CD4-positive, alpha-beta memory T cell (primary cell): ENCODE measurements around the gene CHST9. TPM values are rescaled to one million over a fixed set of nuclear protein-coding genes. Genes with fewer than 3 reads are reported as not detected.
"Not testable (repeated sequence)": the region's sequence is repeated elsewhere in the genome, so short reads cannot be mapped to it uniquely, and the experiment has no call there.

Experiments used
- CTCF ChIA-PET: fragments of 350-600 bp; sonication (Branson Sonifier 250); formaldehyde crosslinking; loops from one replicate; lab custom pipeline; 2021; ENCODE audit warnings: inconsistent platforms; ENCODE audit not compliant: partially characterized antibody; lab: Charles Lee
- POLR2A ChIA-PET: fragments of 350-600 bp; sonication (Branson Sonifier 250); formaldehyde crosslinking; loops from one replicate; lab custom pipeline; 2021; ENCODE audit not compliant: partially characterized antibody; lab: Charles Lee
- DNase-seq, 5 donors: peaks; one replicate each; pipeline versions ENCODE4 v3.0.0 to v3.0.0-alpha.2; 2020 to 2022; ENCODE audit warnings: mixed read lengths in 1 of 5
- H3K27ac ChIP-seq: one replicate; pipeline ENCODE4 v1.7.0; 2013; ENCODE audit warnings: low read depth, low read length
- H3K27me3 ChIP-seq: 2 replicates; pipeline ENCODE4 v1.7.0; 2013; ENCODE audit warnings: mild to moderate bottlenecking, low read length, moderate library complexity; ENCODE audit not compliant: insufficient read depth
- H3K36me3 ChIP-seq: 2 replicates; pipeline ENCODE4 v1.7.0; 2013; ENCODE audit warnings: mild to moderate bottlenecking, low read length, moderate library complexity; ENCODE audit not compliant: insufficient read depth
- H3K4me1 ChIP-seq: 2 replicates; pipeline ENCODE4 v1.7.0; 2013; ENCODE audit warnings: mild to moderate bottlenecking, low read length, moderate library complexity; ENCODE audit not compliant: insufficient read depth
- H3K4me3 ChIP-seq, 2 donors: one replicate each; pipeline ENCODE4 v1.7.0; 2013; ENCODE audit warnings: low read length in 2 of 2, mild to moderate bottlenecking in 1 of 2
- H3K9me3 ChIP-seq, 2 donors: one replicate each; pipeline ENCODE4 v1.7.0; 2013; ENCODE audit warnings: low read length in 2 of 2, control low read depth in 1 of 2; ENCODE audit not compliant: control insufficient read depth in 1 of 2
- H3K27ac Mint-ChIP-seq, 7 donors: one replicate each; pipeline ENCODE4 v1.8.0; 2020 to 2021; ENCODE audit warnings: mixed read lengths in 7 of 7, mild to moderate bottlenecking in 6 of 7, inconsistent platforms in 3 of 7, moderate library complexity in 3 of 7
- H3K27me3 Mint-ChIP-seq, 2 donors: one replicate each; pipeline ENCODE4 v1.8.0; 2020 to 2021; ENCODE audit warnings: mixed read lengths in 2 of 2
- H3K36me3 Mint-ChIP-seq, 2 donors: one replicate each; pipeline ENCODE4 v1.8.0; 2020 to 2021; ENCODE audit warnings: mixed read lengths in 2 of 2, inconsistent platforms in 1 of 2, mild to moderate bottlenecking in 1 of 2
- H3K4me1 Mint-ChIP-seq, 4 donors: one replicate each; pipeline ENCODE4 v1.8.0; 2020 to 2021; ENCODE audit warnings: mixed read lengths in 4 of 4, mild to moderate bottlenecking in 1 of 4
- H3K4me3 Mint-ChIP-seq, 8 donors: one replicate each; pipeline ENCODE4 v1.8.0; 2020 to 2021; ENCODE audit warnings: mixed read lengths in 8 of 8, mild to moderate bottlenecking in 7 of 8, moderate library complexity in 6 of 8, inconsistent platforms in 3 of 8
- H3K9me3 Mint-ChIP-seq, 8 donors: one replicate each; pipeline ENCODE4 v1.8.0; 2020 to 2021; ENCODE audit warnings: mixed read lengths in 8 of 8, mild to moderate bottlenecking in 5 of 8, inconsistent platforms in 3 of 8, moderate library complexity in 1 of 8
- intact Hi-C: fragments of 100-400 bp; cut with micrococcal nuclease; formaldehyde crosslinking; loops from one replicate; pipeline ENCODE4 v1.15.1; 2023
- polyA plus RNA-seq, 2 donors: library from polyadenylated mRNA; unstranded; fragments of 300-500 nt; fragmentation: Illumina TruSeq; gene quantifications; one replicate each; pipeline ENCODE4 v1.2.3, GENCODE V29; 2021
- total RNA-seq, 2 experiments: library from RNA; stranded (reverse); gene quantifications; one replicate each; pipeline ENCODE4 v1.2.3, GENCODE V29; 2021

CHST9 gene
- total and polyA plus RNA-seq, 4 experiments from 2014 or later: not detected

DNA sequence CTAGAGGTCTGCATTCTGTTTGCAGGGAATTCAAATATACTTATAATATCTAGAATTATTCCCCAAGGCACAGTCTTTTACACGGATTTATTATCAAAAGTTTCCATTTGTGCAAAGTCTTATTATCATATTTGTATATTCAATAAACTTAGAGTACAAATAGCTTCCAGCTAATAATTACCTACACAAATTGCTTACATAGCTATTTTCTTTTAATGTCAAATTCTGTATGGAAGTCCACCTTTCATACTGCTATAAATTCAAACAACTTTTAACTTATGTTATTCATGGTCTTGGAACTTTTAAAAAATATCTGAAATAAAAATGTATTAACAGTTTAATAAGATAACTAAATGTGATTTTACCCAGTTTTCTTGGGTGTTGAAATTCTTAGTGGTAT, 13.1 kb downstream of the CHST9 start:
- Mint-ChIP-seq H3K27ac (no peak overlapping the region), H3K27me3 (no peaks in the 10 kb centered on the region), H3K4me3 (no peak overlapping the region), H3K4me1 (no peaks in the 10 kb centered on the region), H3K9me3 (peaks cover 0 to 11% (median 5%) of the 10 kb centered on the region in 8 donors), H3K36me3 (no peaks in the 10 kb centered on the region)
- intact Hi-C loops: no loop called here
- no peak for DNase-seq
- H3K9me3 ChIP-seq: no peaks in the 10 kb centered on the region
- ChIA-PET POLR2A (no interaction called here), CTCF (no interaction called here)
- H3K4me1 ChIP-seq: no peaks in the 10 kb centered on the region
- H3K27ac ChIP-seq: no peak overlapping the region
- no peak overlapping the region for H3K4me3 ChIP-seq
- no peaks in the 10 kb centered on the region for H3K27me3 ChIP-seq
- H3K36me3 ChIP-seq: no peaks in the 10 kb centered on the region

DNA sequence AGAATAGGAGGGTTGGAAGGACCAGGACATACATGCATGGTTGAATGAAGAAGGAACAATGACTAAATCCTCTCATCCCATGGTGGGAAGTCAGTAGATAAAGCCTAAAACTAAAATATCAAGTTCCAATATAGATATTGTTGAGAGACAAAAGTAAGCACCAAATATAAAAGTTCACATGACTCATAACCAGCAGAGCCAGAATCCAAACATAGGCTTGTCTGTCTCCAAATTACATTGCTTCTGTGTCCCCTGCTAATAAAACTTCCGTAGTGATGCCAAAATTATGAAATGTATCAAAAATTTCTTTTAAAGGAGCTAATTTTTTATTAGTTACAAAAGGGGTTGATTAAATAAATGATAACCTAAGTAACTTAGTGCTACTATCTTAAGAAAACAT, 19.7 kb downstream of the CHST9 start:
- Mint-ChIP-seq H3K4me1 (no peaks in the 10 kb centered on the region), H3K9me3 (peaks cover 0 to 29% (median 19%) of the 10 kb centered on the region in 8 donors), H3K36me3 (no peaks in the 10 kb centered on the region), H3K4me3 (no peak overlapping the region), H3K27ac (no peak overlapping the region), H3K27me3 (no peaks in the 10 kb centered on the region)
- intact Hi-C loops: no loop called here
- Histone ChIP-seq H3K9me3 (no peaks in the 10 kb centered on the region), H3K27ac (no peak overlapping the region), H3K27me3 (no peaks in the 10 kb centered on the region), H3K4me1 (no peaks in the 10 kb centered on the region), H3K4me3 (no peak overlapping the region), H3K36me3 (no peaks in the 10 kb centered on the region)
- DNase-seq: no peak
- POLR2A ChIA-PET: no interaction called here
- CTCF ChIA-PET: no interaction called here

DNA sequence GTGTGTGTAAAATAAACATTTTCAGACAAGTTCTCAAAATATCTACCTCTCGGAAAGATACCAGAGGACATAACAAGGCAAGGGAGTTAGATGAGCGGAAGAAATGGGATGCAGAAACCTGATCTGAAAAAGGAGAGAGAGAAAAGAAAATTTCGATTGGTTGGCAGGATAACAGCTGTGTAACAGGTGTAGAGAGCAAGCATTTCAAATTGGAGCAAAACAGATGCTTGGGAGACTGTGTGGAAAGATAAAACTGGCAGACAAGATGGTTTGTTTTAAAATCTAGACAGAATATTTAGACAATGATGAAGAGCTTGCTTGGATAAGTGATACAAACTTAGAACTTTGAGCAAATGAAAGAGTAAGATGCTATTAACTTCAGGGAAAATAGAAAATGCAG, 20.2 kb downstream of the CHST9 start:
- Histone ChIP-seq H3K36me3 (no peaks in the 10 kb centered on the region), H3K27ac (no peak overlapping the region), H3K9me3 (no peaks in the 10 kb centered on the region), H3K4me1 (no peaks in the 10 kb centered on the region), H3K27me3 (no peaks in the 10 kb centered on the region), H3K4me3 (no peak overlapping the region)
- H3K4me3 Mint-ChIP-seq: no peak overlapping the region
- no peaks in the 10 kb centered on the region for H3K27me3 Mint-ChIP-seq
- peaks cover 0 to 29% (median 20%) of the 10 kb centered on the region in 8 donors for H3K9me3 Mint-ChIP-seq
- intact Hi-C loops: no loop called here
- no peak for DNase-seq
- H3K27ac Mint-ChIP-seq: no peak overlapping the region
- ChIA-PET CTCF (no interaction called here), POLR2A (no interaction called here)
- no peaks in the 10 kb centered on the region for H3K4me1 Mint-ChIP-seq
- no peaks in the 10 kb centered on the region for H3K36me3 Mint-ChIP-seq

DNA sequence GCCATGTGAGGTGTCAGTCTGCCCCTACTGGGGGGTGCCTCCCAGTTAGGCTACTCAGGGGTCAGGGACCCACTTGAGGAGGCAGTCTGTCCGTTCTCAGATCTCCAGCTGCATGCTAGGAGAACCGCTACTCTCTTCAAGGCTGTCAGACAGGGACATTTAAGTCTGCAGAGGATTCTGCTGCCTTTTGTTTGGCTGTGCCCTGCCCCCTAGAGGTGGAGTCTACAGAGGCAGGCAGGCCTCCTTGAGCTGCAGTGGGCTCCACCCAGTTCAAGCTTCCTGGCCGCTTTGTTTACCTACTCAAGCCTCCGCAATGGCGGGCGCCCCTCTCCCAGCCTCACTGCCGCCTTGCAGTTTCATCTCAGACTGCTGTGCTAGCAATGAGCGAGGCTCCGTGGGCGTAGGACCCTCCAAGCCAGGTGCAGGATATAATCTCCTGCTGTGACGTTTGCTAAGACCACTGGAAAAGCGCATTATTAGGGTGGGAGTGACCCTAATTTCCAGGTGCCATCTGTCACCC, 21.9 kb downstream of the CHST9 start:
- H3K4me3 ChIP-seq, H3K27me3 Mint-ChIP-seq, H3K36me3 Mint-ChIP-seq, DNase-seq, CTCF ChIA-PET, H3K36me3 ChIP-seq, H3K27ac ChIP-seq, H3K4me1 ChIP-seq, intact Hi-C loops, H3K9me3 ChIP-seq, H3K4me3 Mint-ChIP-seq, H3K4me1 Mint-ChIP-seq, H3K27me3 ChIP-seq, POLR2A ChIA-PET, H3K27ac Mint-ChIP-seq: not testable (repeated sequence)
- peaks cover 0 to 29% (median 16%) of the 10 kb centered on the region in 8 donors for H3K9me3 Mint-ChIP-seq

DNA sequence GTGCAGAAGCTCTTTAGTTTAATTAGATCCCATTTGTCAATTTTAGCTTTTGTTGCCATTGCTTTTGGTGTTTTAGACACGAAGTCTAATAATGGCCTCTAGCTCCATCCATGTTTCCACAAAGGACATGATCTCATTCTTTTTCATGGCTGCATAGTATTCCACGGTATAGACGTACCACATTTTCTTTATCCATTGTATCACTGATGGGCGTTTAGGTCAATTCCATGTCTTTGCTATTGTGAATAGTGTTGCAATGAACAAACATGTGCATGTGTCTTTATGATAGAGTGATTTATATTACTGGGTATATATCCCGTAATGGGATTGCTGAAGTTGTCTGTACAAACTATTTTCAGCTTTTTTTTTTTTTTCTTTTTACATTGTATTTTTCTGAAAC, 35.9 kb downstream of the CHST9 start:
- intact Hi-C loops, H3K4me3 Mint-ChIP-seq, DNase-seq, H3K27me3 Mint-ChIP-seq, POLR2A ChIA-PET, H3K4me3 ChIP-seq, H3K36me3 Mint-ChIP-seq, H3K27me3 ChIP-seq, H3K27ac ChIP-seq, H3K36me3 ChIP-seq, H3K27ac Mint-ChIP-seq, H3K9me3 ChIP-seq, H3K4me1 Mint-ChIP-seq, H3K4me1 ChIP-seq, CTCF ChIA-PET: not testable (repeated sequence)
- H3K9me3 Mint-ChIP-seq: peaks cover 5 to 49% (median 21%) of the 10 kb centered on the region in 8 donors

DNA sequence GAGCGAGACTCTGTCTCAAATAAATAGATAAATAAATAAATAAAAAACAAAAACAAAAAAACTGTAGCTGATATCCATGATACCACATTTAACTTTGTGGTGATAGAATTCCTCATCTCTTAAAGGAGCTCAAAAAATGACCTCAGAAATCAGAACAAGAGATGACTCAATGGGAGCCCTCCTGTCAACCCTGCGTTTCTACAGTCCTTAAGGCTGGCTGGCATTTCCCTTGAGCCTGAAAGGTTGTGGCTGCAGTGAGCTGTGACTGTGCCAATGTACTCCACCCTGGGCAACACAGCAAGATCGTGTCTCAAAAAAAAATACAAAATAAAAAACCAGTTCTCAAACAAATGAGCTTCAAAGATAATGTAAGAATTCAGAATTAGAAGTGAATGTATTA, 40.4 kb downstream of the CHST9 start:
- no peak for DNase-seq
- ChIA-PET POLR2A (no interaction called here), CTCF (no interaction called here)
- Histone ChIP-seq H3K4me3 (no peak overlapping the region), H3K36me3 (no peaks in the 10 kb centered on the region), H3K4me1 (no peaks in the 10 kb centered on the region), H3K9me3 (no peaks in the 10 kb centered on the region), H3K27me3 (no peaks in the 10 kb centered on the region), H3K27ac (no peak overlapping the region)
- no peak overlapping the region for H3K4me3 Mint-ChIP-seq
- no peaks in the 10 kb centered on the region for H3K4me1 Mint-ChIP-seq
- no peaks in the 10 kb centered on the region for H3K36me3 Mint-ChIP-seq
- intact Hi-C loops: no loop called here
- no peak overlapping the region for H3K27ac Mint-ChIP-seq
- peaks cover 2 to 22% (median 11%) of the 10 kb centered on the region in 8 donors for H3K9me3 Mint-ChIP-seq
- H3K27me3 Mint-ChIP-seq: no peaks in the 10 kb centered on the region

DNA sequence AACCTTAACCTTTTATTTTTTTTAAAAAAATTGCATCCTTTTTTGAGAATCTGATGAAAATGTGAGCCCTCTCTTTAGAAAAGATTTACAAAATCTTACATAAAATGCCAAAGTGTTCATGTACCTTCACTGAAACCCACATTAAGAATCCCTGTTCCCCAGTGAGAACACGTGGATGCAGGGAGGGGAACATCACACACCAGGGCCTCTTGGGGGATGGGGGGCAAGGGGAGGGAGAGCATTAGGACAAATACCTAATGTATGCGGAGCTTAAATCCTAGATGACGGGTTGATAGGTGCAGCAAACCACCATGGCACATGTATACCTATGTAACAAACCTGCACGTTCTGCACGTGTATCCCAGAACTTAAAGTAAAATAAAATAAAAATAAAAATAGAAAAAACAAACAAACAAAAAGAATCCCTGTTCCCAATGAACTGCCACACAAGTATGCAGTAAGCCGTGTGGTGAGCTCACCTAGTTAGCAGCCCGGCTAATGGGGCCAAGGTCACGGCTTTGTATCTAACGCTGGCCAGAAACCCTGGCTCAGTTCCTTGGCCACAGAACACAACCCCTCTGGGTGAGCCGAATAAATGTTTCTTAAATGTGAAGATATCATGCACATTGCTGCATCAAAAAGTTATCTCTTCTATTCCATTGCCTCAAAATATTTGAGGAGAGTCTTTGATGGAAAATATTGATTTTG, 41.4 kb downstream of the CHST9 start:
- Histone ChIP-seq H3K4me3 (no peak overlapping the region), H3K36me3 (no peaks in the 10 kb centered on the region), H3K4me1 (no peaks in the 10 kb centered on the region), H3K27ac (no peak overlapping the region), H3K27me3 (no peaks in the 10 kb centered on the region), H3K9me3 (no peaks in the 10 kb centered on the region)
- peaks cover 0 to 17% (median 6%) of the 10 kb centered on the region in 8 donors for H3K9me3 Mint-ChIP-seq
- no peaks in the 10 kb centered on the region for H3K4me1 Mint-ChIP-seq
- H3K27ac Mint-ChIP-seq: no peak overlapping the region
- H3K36me3 Mint-ChIP-seq: no peaks in the 10 kb centered on the region
- DNase-seq: no peak
- intact Hi-C loops: no loop called here
- CTCF ChIA-PET: no interaction called here
- no peak overlapping the region for H3K4me3 Mint-ChIP-seq
- POLR2A ChIA-PET: no interaction called here
- no peaks in the 10 kb centered on the region for H3K27me3 Mint-ChIP-seq
